ENCODE measurements around the gene OR13A1.
A peak's percentile ranks its signal among the peaks of the same experiment; 100 is the strongest.
"Not testable (repeated sequence)": the region's sequence is repeated elsewhere in the genome, so short reads cannot be mapped to it uniquely, and the experiment has no call there.

Gene OR13A1, protein sequence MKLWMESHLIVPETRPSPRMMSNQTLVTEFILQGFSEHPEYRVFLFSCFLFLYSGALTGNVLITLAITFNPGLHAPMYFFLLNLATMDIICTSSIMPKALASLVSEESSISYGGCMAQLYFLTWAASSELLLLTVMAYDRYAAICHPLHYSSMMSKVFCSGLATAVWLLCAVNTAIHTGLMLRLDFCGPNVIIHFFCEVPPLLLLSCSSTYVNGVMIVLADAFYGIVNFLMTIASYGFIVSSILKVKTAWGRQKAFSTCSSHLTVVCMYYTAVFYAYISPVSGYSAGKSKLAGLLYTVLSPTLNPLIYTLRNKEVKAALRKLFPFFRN

DNA sequence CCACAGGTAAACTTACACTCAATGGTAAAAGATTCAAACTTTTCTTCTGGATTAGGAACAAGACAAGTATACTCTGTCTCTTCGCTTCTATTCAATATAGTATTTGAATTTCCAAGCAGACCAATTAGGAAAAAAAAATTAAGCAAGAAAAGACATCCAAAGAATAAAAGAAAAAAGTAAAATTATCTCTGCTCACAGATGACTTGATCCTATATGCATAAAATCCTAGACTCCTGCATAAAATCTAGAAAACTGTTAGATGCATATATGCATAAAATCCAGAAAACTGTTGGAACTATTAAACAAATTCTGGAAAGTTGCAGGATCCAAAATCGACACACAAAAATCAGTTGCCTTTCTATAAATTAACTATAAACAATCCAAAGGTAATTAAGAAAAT, at the start of gene OR13A1:
Gene OR13A1, minus strand, starts transcription at position 101 of the 400 bp plus-strand sequence. CDS start 11,186 bp downstream, outside the sequence.
- DNase-seq (ENCODE audit: low read depth): no peak

DNA sequence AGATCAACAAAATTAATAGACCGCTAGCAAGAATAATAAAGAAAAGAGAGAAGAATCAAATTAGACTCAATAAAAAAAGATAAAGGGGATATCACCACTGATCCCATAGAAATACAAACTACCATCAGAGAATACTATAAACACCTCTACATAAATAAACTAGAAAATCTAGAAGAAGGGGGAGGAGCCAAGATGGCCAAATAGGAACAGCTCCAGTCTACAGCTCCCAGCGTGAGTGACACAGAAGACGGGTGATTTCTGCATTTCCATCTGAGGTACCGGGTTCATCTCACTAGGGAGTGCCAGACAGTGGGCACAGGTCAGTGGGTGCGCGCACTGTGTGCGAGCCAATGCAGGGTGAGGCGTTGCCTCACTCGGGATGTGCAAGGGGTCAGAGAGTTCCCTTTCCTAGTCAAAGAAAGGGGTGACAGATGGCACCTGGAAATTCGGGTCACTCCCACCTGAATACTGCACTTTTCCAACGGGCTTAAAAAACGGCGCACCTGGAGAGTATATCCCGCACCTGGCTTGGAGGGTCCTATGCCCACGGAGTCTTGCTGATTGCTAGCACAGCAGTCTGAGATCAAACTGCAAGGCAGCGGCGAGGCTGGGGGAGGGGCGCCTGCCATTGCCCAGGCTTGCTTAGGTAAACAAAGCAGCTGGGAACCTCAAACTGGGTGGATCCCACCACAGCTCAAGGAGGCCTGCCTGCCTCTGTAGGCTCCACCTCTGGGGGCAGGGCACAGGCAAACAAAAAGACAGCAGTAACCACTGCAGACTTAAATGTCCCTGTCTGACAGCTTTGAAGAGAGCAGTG, 46.8 kb upstream of the OR13A1 start:
- DNase-seq (ENCODE audit: low read depth): not testable (repeated sequence)

DNA sequence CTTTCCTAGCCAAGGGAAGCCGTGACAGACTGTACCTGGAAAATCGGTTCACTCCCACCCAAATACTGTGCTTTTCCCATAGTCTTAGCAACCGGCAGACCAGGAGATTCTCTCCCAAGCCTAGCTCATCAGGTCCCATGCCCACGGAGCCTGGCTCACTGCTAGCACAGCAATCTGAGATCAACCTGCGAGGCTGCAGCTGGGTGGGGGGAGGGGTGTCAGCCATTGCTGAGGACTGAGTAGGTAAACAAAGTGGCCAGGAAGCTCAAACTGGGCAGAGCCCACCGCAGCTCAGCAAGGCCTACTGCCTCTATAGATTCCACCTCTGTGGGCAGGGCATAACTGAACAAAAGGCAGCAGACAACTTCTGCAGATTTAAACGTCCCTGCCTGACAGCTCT, 43.6 kb upstream of the OR13A1 start:
- not testable (repeated sequence) for DNase-seq (ENCODE audit: low read depth)

DNA sequence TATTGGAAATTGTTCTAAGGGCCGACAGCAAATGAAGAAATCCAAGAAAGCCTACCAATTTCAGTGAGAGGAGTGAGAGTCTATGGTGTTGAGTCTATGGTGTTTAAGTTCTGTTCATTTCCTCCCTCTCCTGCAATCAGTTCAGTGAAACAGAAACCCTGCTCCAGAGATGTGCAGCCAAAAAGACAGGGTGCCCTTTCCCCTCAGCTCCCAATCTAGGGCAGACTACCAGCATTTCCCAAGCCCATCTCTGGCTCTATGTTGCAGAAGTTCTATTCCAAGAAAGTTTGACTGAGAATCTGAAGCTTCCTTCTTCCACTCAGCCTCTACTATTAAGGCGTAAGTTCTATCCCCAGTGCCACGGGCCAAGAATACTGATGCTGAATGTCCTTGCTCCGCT, 40.1 kb upstream of the OR13A1 start:
- DNase-seq (ENCODE audit: low read depth): no peak

DNA sequence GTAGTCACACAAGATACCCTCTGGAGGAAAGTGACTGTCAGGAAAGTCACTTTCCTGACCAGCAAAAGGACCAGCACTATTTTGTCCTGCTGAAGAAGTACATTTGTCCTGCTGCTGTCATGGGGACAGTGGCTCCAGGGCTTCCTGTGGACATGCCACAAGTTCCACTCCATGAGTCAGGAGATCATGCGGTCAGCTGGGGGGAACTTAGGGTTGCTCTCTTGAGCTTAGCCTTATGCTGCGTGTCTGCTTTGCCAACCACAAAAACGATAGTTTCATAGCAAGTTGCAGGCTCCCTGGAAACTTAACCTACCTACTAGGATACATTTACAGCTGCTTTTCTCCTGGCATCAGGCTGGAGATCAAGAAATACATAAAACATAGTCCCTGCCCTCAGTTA, 38.9 kb upstream of the OR13A1 start:
- DNase-seq (ENCODE audit: low read depth): peak; percentile 42

DNA sequence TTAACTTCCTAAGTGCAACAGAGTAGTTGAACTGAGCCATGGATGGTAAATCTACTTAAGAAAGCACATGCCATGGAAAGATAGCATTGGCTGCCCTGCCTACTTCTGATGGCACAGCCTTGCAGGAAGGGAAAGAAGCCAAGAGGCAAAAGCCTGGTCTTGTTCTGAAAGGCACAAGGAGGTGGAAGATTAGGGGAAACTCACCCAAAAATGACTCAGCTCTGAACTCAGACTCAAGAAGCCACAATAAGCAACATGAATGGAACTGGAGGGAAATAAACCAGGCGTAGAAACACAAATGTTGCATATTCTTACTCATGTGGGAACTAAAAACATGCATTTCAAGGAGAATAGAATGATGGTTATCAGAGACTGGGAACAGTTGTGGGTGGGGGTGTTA, 37.8 kb upstream of the OR13A1 start:
- no peak for DNase-seq (ENCODE audit: low read depth)

DNA sequence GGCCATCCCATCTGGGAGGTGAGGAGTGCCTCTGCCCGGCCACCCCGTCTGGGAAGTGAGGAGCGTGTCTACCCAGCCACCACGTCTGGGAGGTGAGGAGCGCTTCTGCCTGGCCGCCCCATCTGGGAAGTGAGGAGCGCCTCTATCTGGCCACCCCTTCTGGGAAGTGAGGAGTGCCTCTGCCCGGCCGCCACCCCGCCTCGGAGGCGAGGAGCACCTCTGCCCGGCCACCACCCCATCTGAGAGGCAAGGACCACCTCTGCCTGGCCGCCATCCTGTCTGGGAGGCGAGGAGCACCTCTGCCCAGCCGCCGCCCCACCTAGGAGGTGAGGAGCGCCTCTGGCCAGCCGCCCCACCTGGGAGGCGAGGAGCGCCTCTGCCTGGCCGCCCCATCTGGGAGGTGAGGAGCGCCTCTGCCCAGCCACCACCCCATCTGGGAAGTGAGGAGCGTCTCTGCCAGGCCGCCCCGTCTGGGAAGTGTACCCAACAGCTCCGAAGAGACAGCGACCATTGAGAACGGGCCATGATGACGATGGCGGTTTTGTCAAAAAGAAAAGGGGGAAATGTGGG, 32.9 kb upstream of the OR13A1 start:
- DNase-seq (ENCODE audit: low read depth): not testable (repeated sequence)

DNA sequence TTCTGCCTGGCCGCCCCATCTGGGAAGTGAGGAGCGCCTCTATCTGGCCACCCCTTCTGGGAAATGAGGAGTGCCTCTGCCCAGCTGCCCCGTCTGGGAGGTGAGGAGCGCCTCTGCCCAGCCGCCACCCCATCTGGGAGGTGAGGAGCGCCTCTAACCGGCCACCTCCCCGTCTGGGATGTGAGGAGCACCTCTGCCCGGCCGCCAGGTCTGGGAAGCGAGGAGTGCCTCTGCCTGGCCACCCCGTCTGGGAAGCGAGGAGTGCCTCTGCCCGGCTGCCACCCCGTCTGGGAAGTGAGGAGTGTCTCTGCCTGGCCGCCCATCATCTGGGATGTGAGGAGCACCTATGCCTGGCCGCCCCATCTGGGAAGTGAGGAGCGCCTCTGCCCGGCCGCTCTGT, 32.1 kb upstream of the OR13A1 start:
- not testable (repeated sequence) for DNase-seq (ENCODE audit: low read depth)

DNA sequence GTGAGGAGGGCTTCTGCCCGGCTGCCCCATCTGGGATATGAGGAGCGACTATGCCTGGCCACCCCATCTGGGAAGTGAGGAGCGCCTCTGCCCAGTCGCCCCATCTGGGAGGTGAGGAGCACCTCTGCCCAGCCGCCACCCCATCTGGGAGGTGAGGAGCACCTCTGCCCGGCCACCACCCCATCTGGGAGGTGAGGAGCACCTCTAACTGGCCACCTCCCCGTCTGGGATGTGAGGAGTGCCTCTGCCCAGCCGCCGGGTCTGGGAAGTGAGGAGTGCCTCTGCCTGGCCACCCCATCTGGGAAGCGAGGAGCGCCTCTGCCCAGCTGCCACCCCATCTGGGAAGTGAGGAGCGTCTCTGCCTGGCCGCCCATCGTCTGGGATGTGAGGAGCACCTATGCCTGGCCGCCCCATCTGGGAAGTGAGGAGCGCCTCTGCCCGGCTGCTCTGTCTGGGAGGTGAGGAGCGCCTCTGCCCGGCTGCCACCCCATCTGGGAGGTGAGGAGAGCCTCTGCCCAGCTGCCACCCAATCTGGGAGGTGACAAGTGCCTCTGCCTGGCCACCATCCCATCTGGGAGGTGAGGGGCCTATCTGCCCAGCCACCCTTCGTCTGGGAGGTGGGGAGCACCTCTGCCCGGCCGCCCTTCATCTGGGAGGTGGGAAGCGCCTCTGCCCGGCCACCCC, 31.4 kb upstream of the OR13A1 start:
- DNase-seq (ENCODE audit: low read depth): not testable (repeated sequence)

DNA sequence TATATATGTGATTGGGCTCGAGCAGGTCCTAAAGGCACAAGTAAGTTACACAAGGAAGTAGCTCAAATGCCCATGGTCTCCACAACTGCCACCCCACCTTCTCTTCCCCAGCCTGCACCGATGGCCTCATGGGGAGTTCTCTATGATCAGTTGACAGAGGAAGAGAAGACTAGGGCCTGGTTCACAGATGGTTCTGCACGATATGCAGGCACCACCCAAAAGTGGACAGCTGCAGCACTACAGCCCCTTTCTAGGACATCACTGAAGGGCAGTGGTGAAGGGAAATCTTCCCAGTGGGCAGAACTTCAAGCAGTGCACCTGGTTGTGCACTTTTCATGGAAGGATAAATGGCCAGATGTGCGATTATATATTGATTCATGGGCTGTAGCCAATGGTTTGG, 25.0 kb upstream of the OR13A1 start:
- DNase-seq (ENCODE audit: low read depth): not testable (repeated sequence)

DNA sequence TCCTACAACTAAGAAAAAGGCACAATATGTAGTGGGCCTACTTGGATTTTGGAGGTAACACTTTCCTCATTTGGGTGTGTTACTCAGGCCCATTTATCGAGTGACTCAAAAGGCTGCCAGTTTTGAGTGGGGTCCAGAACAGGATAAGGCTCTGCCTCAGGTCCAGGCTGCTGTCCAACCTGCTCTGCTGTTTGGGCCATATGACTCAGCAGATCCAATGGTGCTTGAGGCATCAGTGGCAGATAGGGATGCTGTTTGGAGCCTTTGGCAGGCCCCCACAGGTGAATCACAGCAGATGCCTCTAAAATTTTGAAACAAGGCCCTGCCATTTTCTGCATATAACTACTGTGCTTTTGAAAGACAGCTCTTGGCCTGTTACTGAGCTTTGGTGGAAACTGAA, 24.5 kb upstream of the OR13A1 start:
- no peak for DNase-seq (ENCODE audit: low read depth)

DNA sequence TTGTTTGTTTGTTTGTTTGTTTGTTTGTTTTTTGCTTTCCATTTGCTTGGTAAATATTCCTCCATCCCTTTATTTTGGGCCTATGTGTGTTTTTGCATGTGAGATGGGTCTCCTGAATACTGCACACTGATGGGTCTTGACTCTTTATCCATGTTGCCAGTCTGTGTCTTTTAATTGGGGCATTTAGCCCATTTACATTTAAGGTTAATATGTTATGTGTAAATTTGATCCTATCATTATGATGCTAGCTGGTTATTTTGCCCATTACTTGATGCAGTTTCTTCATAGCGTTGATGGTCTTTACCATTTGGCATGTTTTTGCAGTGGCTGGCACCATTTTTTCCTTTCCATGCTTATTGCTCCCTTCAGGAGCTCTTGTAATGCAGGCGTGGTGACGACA, 16.4 kb upstream of the OR13A1 start:
- not testable (repeated sequence) for DNase-seq (ENCODE audit: low read depth)

DNA sequence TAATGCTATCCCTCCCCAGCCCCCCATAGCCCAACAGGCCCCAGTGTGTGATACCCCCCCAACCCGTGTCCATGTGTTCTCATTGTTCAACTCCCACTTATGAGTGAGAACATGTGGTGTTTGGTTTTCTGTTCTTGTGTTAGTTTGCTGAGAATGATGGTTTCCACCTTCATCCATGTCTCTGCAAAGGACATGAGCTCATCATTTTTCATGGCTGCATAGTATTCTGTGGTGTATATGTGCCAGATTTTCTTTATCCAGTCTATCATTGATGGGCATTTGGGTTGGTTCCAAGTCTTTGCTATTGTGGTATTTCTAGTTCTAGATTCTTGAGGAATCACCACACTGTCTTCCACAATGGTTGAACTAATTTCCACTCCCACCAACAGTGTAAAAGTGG, 11.5 kb upstream of the OR13A1 start:
- not testable (repeated sequence) for DNase-seq (ENCODE audit: low read depth)

DNA sequence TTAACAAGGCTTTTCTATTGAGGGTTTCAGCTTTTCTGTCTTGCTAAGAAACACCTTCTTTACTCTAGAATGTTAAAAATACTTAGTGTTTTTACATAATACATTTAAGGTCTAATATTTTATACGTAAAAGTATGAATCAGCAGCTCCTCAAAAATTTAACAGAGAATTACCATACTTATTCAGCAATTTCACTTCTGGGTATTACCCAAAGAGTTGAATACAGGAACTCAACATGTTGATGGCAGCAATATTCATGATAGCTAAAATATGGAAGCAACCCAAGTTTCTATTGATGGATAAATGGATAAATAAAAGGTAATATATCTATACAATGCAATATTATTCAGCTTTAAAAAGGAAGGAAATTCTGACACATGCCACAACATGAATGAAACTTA, 9.7 kb upstream of the OR13A1 start:
- DNase-seq (ENCODE audit: low read depth): no peak

DNA sequence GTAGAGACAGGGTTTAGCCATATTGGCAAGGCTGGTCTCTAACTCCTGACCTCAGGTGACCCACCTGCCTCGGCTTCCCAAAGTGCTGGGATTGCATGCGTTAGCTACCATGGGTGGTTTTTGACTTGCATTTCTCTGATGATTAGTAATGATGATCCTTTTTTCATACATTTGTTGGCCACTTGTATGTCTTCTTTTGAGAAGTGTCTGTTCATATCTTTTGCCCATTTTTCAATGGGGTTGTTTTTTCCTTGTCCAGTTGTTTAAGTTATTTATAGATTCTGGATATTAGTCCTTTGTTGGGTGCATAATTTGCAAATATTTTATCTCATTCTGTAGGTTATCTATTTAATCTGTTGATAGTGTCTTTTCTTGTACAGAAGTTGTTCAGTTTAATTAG, 4.3 kb upstream of the OR13A1 start:
- no peak for DNase-seq (ENCODE audit: low read depth)

DNA sequence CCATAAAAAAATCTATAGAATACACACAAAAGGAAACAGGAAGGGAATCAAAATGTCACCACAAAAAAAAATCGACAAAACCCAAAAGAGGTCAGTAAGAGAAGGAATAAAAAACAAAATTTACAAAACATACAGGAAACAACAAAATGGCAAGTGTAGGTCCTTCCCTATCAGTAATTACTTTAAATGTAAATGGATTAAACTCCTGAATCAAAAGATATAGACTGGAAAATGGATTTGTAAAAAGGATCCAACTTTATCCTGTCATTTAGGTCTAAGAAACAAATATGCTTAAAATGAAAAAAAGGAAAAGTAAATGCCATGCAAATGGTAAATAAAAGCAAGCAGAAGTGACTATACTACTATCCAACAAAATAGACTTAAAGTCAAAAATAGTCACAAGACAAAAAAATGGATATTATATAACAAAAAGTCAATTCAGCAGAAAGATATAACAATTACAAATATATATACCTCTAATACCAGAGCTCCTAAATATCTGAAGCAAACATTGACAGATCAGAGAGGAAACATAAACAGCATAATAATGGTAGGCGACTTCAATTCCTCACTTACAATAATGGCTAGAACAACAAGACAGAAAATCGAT, 2.0 kb downstream of the OR13A1 start:
- no peak for DNase-seq (ENCODE audit: low read depth)

DNA sequence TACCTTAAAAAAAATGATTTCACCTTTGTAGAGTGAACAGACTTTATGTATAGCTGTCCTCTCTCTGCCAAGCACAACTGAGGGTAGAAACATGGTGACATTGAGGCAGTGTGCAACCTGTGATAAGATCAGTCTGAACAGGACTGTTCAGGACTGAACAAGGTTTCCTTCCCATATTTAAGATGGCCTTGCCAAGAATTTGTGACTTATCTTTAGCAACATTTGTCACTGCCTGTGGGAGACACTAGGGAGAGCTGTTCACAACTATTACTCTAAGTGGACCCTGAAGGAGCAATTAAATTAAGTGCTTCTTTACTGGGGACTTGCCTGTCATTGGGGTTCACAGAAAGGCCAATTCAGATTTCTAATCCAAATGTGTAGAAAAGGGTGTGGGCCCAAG, 6.7 kb downstream of the OR13A1 start:
- DNase-seq (ENCODE audit: low read depth): no peak

DNA sequence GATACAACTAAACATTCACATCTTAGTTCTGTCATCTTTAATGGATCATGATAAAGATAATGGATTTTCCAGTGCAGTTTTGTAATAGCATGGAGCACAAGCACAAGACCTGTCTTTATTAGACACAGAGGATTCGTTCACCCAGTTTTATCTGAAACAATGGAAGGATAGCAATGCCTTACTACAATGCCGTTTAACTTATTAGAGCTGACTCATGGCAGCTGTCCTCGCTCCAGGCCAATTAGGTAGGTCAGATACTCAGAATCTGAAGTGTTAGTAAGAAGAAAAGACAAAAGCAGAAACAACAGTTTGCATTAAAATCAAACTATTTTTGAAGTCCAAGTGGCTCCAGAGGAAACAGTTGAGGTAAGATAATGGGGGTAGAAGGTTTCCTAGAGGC, 12.8 kb downstream of the OR13A1 start:
- DNase-seq (ENCODE audit: low read depth): no peak

DNA sequence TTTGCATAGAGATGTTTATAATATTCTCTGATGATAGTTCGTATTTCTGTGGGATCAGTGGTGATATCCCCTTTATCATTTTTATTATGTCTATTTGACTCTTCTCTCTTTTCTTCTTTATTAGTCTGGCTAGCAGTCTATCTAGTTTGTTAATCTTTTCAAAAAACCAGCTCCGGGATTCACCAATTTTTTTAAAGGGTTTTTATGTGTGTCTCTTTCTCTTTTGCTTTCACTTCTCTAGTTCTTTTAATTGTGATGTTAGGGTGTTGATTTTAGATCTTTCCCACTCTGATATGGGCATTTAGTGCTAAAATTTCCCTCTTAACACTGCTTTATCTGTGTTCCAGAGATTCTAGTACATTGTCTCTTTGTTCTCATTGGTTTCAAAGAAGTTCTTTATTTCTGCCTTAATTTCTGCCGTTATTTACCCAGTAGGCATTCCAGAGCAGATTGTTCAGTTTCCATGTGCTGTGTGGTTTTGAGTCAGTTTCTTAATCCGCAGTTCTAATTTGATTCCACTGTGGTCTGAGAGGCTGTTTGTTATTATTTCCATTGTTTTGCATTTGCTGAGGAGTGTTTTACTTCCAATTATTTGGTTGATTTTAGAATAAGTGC, 17.0 kb downstream of the OR13A1 start:
- not testable (repeated sequence) for DNase-seq (ENCODE audit: low read depth)

DNA sequence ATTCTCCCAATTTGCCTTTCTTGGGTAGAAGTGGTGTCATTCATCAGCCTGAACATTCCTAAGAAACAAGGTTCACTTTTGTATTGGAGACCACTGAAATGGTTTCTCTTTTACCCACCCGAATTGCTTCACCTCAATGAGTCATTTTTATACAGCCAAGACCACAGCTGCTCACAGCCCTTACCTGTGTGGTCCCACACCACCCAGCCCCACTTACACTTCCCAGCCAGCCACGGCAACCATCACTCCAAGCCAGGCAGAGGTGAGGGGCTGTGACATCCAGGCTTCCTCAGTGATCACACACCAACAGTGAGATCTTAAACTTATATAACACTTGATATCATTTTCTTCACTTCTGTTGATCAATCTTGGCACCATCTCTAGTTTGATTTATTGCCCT, 20.7 kb downstream of the OR13A1 start:
- no peak for DNase-seq (ENCODE audit: low read depth)

DNA sequence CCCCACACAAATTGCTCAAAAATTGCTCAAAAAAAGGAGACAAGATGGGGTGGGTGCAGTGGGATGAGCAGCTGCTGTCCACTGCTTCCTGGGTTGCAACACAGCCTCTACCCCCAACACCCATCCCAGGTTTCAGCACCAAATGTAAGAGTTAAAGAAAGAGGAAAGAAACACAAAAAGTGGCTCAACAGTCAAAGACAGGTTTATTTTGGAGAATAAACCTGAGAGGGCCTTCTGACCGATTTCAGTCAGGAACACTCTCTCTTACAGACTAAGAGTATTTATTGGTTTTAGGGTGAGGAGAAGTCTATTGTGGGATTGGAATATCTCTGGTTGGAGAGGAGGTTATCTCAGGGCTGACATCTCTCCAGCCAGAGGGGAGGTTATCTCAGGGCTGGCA, 28.4 kb downstream of the OR13A1 start:
- no peak for DNase-seq (ENCODE audit: low read depth)

DNA sequence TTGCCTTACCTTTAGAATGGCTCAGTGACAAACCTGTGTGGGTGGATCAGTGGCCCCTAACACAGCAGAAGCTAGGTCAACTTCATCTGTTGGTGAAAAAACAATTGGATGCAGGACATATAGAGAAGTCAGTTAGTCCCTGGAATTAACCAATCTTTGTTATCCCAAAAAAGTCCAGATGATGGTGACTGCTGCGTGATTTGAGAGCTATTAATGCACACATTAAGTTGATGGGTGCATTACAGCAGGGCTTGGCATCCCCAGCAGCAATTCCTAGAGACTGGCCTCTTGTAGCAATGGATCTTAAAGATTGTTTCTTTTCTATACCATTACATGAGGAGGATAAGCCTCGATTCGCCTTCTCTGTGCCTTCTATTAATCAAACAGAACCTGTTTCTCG, 33.3 kb downstream of the OR13A1 start:
- DNase-seq (ENCODE audit: low read depth): no peak

Measured in EH (cell line).